ENCODE measurements around the gene DDX3X. TPM values are rescaled to one million over a fixed set of nuclear protein-coding genes. Genes with fewer than 3 reads are reported as not detected.

Gene DDX3X
- total and polyA plus RNA-seq, 2 of the 13 experiments (the other 11 are each of a cell fraction or from before 2014, with no cell fraction given) = 53.5 to 239 TPM

DNA sequence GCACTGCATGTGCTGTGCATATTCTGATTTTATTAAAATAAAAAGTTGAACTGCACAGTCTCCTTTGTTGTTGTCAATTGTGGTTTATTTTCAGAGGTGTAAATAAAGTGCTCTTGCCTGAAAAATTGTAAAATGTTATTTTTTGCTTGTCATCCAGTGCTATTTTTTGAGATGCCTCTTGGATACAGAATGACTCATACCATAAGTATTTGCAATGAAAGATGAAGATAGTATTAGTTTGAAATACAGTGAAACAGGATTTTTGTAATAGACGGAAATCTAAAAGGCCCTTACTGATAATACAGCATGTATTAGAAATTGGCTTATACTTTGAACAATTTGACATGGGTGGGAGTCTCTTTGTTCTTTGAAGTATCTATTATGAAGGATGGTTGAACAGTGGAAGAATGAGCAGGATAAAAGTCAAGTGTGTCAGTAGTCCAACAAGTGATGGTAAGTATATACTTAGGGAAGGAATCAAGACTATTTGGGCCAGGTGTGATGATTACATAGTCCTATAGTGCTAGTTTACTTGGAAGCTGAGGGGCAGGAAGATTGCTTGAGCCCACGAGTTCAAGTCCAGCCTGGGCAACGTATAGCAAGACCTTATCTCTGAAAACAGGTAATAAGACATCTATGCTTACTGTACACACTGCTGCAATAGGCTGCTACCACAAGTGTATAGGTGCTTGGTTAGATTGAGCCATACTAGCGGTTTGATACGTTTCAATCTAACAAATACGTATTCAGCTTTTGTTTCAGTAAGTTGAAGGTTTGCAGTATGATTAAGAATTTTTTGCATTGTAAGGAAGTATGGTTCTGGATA lies 16.4 kb downstream of the DDX3X start (continued):
- TF ChIP-seq ZBTB10 (CRISPR knock-in tag; IDR thresholded peaks at IDR 0.05; ENCODE audit: borderline replicate concordance) (no peak), MYNN (CRISPR knock-in tag; IDR thresholded peaks at IDR 0.05; ENCODE audit: low read depth) (no peak), RBFOX2 (IDR thresholded peaks at IDR 0.05; ENCODE audit: low read depth, low read length) (0 out of 2 replicates have a peak, but pooled peaks have one; percentile 19), HNF1B (CRISPR knock-in tag; IDR thresholded peaks at IDR 0.05) (no peak), ZNF496 (CRISPR knock-in tag; IDR thresholded peaks at IDR 0.05; ENCODE audit: insufficient replicate concordance) (no peak), HMG20B (CRISPR knock-in tag; conservative IDR thresholded peaks at IDR 0.05) (no peak), CHD2 (IDR thresholded peaks at IDR 0.05; ENCODE audit: low read depth, low read length) (no peak), SMAD3 (CRISPR knock-in tag; IDR thresholded peaks at IDR 0.05) (no peak), ZNF430 (CRISPR knock-in tag; IDR thresholded peaks at IDR 0.05) (no peak), PAF1 (CRISPR knock-in tag; IDR thresholded peaks at IDR 0.05) (peak; percentile 90), ZNF746 (CRISPR knock-in tag; IDR thresholded peaks at IDR 0.05) (no peak), ZNF343 (CRISPR knock-in tag; IDR thresholded peaks at IDR 0.05) (no peak), FOXM1 (CRISPR knock-in tag; IDR thresholded peaks at IDR 0.05) (no peak), TAF1 (CRISPR knock-in tag; IDR thresholded peaks at IDR 0.05) (no peak), MIXL1 (CRISPR knock-in tag; IDR thresholded peaks at IDR 0.05) (no peak), SRSF4 (IDR thresholded peaks at IDR 0.05; ENCODE audit: low read depth, low read length, poor library complexity, severe bottlenecking) (peak; percentile 65)
- TF ChIP-seq, protein P1, sequence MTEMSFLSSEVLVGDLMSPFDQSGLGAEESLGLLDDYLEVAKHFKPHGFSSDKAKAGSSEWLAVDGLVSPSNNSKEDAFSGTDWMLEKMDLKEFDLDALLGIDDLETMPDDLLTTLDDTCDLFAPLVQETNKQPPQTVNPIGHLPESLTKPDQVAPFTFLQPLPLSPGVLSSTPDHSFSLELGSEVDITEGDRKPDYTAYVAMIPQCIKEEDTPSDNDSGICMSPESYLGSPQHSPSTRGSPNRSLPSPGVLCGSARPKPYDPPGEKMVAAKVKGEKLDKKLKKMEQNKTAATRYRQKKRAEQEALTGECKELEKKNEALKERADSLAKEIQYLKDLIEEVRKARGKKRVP (CRISPR knock-in tag; IDR thresholded peaks at IDR 0.05) = 0 out of 4 replicates have a peak, but pooled peaks of 1 of the 2 experiments have one; percentile 14
- TF ChIP-seq, protein P2, sequence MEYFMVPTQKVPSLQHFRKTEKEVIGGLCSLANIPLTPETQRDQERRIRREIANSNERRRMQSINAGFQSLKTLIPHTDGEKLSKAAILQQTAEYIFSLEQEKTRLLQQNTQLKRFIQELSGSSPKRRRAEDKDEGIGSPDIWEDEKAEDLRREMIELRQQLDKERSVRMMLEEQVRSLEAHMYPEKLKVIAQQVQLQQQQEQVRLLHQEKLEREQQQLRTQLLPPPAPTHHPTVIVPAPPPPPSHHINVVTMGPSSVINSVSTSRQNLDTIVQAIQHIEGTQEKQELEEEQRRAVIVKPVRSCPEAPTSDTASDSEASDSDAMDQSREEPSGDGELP (IDR thresholded peaks at IDR 0.05; ENCODE audit: borderline replicate concordance, low read depth) = no peak
- TF ChIP-seq, protein P3, sequence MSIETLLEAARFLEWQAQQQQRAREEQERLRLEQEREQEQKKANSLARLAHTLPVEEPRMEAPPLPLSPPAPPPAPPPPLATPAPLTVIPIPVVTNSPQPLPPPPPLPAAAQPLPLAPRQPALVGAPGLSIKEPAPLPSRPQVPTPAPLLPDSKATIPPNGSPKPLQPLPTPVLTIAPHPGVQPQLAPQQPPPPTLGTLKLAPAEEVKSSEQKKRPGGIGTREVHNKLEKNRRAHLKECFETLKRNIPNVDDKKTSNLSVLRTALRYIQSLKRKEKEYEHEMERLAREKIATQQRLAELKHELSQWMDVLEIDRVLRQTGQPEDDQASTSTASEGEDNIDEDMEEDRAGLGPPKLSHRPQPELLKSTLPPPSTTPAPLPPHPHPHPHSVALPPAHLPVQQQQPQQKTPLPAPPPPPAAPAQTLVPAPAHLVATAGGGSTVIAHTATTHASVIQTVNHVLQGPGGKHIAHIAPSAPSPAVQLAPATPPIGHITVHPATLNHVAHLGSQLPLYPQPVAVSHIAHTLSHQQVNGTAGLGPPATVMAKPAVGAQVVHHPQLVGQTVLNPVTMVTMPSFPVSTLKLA (IDR thresholded peaks at IDR 0.05) = no peak
- TF ChIP-seq, protein P4, sequence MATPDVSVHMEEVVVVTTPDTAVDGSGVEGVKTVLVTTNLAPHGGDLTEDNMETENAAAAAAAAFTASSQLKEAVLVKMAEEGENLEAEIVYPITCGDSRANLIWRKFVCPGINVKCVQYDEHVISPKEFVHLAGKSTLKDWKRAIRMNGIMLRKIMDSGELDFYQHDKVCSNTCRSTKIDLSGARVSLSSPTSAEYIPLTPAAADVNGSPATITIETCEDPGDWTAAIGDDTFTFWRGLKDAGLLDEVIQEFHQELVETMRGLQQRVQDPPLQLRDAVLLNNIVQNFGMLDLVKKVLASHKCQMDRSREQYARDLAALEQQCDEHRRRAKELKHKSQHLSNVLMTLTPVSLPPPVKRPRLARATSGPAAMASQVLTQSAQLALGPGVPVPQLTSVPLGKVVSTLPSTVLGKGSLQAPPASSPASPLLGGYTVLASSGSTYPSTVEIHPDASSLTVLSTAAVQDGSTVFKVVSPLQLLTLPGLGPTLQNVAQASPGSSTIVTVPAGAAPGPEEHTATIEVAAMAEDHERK (CRISPR knock-in tag; IDR thresholded peaks at IDR 0.05; ENCODE audit: low read depth) = no peak

Measured in HepG2 (cell line).